Measurements from ENCODE around the gene CHAC2. TPM values are rescaled to one million over a fixed set of nuclear protein-coding genes. Genes with fewer than 3 reads are reported as not detected.

CHAC2 gene
- total RNA-seq, 4 donors from 2014 or later = 3.2 to 7.2 (median 4.5) TPM

GRCh38 chr2:53739032-53739431 lies 28.6 kb upstream of the CHAC2 start:
- ATAC-seq (ENCODE audit: low FRiP score) (no peak), DNase-seq (ENCODE audit: low spot score) (no peak)
- no peak for TF ChIP-seq CTCF (IDR thresholded peaks at IDR 0.05)

- DNase-seq (ENCODE audit: low spot score) (no peak), ATAC-seq (ENCODE audit: low FRiP score) (no peak)
- no peak for TF ChIP-seq CTCF (IDR thresholded peaks at IDR 0.05)
These were observed 27.4 kb upstream of the CHAC2 start for GRCh38 chr2:53740170-53740569.

- TF ChIP-seq CTCF (IDR thresholded peaks at IDR 0.05) = no peak
- no peak for ATAC-seq (ENCODE audit: low FRiP score)
- no peak for DNase-seq (ENCODE audit: low spot score)
These were observed 23.1 kb upstream of the CHAC2 start for GRCh38 chr2:53744395-53745065.

- TF ChIP-seq CTCF (IDR thresholded peaks at IDR 0.05) = no peak
- no peak for DNase-seq (ENCODE audit: low spot score)
- ATAC-seq (ENCODE audit: low FRiP score) = no peak
These were observed 17.4 kb upstream of the CHAC2 start for GRCh38 chr2:53750041-53750768.

GRCh38 chr2:53751728-53752127 lies 15.9 kb upstream of the CHAC2 start:
- DNase-seq (ENCODE audit: low spot score) (no peak), ATAC-seq (ENCODE audit: low FRiP score) (no peak)
- no peak for TF ChIP-seq CTCF (IDR thresholded peaks at IDR 0.05)

GRCh38 chr2:53752385-53752784 lies 15.2 kb upstream of the CHAC2 start:
- TF ChIP-seq CTCF (IDR thresholded peaks at IDR 0.05) = no peak
- no peak for ATAC-seq (ENCODE audit: low FRiP score)
- no peak for DNase-seq (ENCODE audit: low spot score)

GRCh38 chr2:53753041-53753440 lies 14.6 kb upstream of the CHAC2 start:
- ATAC-seq (ENCODE audit: low FRiP score) (no peak), DNase-seq (ENCODE audit: low spot score) (no peak)
- no peak for TF ChIP-seq CTCF (IDR thresholded peaks at IDR 0.05)

Data from omental fat pad (tissue), 4 donors.